GM19397 (cell line): ENCODE results near the gene MPV17L.
"Not testable (repeated sequence)": the region's sequence is repeated elsewhere in the genome, so short reads cannot be mapped to it uniquely, and the experiment has no call there.

Experiments
- ATAC-seq: cut with Tn5 transposase; IDR thresholded peaks from one replicate; pipeline ENCODE4 v1.9.1; 2021; ENCODE audit warnings: mild to moderate bottlenecking, moderate library complexity; ENCODE audit not compliant: unreplicated experiment

The MPV17L gene

DNA sequence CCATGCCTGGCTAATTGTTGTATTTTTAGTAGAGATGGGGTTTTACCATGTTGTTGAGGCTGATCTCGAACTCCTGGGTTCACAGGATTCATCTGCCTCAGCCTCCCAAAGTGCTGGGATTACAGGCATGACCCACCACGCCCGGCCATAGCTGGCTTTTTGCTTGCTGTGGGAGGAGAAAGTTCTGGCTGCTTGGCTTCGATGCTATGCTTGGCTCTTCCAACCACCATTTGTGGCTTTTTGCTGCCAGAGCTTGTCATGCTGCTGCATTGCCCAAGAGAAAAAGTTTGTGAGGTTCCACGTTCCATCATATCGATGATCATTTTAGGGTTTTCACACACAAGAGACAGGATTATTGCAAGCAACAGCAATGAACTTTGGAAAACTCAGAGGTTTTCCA is 55.1 kb downstream of the MPV17L start:
- no peak for ATAC-seq

DNA sequence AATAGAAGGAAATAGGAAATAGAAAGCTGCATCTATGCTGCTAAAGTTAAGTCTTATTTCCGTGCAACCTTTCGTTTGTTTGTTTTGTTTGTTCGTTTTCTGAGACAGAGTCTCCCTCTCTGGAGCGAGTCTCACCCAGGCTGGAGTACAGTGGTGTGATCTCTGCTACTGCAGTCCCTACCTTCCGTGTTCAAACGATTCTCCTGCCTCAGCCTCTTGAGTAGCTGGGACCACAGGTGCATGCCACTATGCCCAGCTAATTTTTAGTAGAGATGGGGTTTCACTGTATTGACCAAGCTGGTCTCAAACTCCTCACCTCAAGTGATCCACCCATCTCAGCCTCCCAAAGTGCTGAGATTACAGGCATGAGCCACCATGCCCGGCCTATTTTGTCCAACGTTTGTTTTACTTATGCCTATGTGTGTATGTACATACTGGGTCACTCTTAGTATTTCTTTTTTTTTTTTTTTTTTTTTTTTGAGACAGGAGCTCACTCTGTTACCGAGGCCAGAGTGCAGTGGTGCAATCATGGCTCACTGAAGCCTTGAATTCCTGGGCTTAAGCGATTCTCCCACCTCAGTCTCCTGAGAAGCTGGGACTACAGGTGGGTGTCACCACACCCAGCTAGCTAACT is 55.7 kb downstream of the MPV17L start:
- no peak for ATAC-seq

DNA sequence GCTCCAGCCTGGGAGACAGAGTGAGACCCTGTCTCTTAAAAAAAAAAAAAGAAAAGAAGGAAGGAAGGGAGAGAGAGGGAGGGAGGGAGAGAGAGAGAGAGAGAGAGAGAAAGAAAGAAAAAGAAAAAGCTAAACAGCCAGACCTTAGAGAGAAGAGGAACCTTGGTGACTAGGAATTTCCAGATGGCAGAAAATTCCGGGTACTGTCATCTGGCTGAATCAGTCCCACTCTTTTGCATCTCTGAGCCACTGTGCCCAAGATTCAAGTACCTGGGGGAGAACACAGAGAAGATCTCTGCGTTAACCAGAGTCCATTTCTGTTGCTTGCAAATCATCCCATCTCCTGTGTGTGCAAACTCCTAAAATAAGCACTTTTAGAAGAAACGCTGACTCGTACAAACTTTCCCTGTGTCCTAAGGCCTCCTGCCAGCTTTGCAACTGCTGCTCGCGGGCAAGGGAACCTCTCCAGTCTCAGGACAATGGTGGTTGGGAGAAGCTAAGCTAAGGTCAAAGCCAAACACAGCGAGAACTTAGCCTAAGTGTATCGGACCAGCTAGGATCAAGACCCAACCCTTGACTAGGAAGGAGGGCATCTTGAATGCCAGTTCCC is 56.8 kb downstream of the MPV17L start:
- ATAC-seq, result no peak

DNA sequence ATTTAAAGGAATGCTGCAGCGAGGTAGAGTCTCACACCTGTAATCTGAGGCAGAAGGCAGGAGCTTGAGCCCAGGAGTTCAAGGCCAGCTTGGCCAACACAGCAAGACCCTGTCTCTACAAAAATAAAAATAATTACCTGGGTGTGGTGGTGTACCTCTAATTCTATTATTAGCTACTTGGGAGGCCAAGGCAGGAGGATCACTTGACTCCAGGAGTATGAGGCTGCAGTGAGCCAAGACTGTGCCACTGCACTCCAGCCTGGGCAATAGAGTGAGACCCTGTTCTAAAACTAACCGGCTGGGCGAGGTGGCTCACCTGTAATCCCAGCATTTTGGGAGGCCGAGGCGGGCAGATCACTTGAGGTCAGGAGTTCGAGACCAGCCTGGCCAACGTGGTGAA is 57.7 kb downstream of the MPV17L start:
- ATAC-seq, result not testable (repeated sequence)

DNA sequence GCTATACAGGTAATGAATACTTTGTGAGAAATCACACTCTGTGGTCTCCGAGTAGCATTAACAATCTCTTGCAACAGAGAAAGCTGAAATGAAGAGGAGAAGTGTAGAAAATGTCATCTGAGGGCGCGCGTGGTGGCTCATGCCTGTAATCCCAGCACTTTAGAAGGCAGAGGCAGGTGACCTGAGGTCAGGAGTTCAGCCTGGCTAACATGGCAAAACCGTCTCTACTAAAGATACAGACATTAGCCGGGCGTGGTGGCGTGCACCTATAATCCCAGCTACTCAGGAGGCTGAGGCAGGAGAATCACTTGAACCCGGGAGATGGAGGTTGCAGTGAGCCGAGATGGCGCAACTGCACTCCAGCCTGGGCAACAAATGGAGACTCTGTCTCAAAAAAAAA is 59.4 kb downstream of the MPV17L start:
- ATAC-seq, result not testable (repeated sequence)

DNA sequence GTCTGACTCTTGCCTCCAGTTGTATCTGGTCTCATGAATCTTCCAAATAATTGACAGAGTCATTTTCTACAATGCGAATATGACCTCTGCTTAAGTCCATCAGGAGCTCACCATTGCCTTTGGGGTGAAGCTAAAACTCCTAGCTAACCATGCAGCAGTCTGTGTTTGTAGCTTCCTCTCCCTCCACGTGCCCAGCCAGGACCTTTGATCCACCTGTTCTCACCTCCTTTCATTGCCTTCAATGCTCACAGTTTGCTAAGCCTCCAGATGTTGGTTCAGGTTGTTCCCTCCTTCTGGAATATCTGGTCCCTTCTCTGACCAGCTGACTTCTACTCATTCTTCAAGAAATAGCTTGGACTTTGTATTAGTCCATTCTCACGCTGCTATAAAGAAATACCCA is 61.8 kb downstream of the MPV17L start:
- no peak for ATAC-seq

DNA sequence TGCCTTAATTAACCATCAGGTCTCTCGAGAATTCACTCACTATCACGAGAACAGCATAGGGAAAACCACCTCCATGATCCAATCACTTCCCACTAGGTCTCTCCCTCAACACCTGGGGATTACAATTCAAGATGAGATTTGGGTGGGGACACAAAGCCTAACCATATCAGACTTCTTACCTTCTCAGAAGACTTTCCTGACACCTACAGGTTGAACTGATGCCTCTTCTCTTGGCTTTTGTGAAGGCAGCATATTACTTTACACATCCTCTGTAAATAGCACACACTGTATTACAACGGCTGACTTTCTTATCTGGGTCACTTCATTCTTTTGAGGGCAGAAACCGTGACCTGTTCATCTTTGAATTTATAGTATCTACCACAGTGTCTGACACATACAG is 62.4 kb downstream of the MPV17L start:
- no peak for ATAC-seq

DNA sequence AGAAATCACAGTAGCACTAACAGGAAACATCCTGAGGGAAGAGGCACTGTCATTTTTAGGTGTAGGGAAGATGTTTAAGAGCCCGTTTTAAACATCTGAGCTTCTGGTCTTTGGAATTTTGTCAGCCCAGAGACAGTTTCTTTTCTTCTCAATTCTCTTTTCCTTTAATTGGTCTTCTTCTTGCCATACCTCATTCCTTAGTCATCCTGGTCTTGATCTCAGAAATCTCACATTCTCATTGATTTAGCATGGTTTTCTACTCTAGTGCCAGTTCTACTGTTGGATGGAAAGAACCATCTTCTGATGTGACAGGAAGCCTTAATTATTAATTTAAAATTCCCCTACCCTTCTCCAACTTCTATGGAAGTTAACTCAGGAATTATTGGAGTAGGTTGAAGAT is 64.2 kb downstream of the MPV17L start:
- ATAC-seq, result no peak

DNA sequence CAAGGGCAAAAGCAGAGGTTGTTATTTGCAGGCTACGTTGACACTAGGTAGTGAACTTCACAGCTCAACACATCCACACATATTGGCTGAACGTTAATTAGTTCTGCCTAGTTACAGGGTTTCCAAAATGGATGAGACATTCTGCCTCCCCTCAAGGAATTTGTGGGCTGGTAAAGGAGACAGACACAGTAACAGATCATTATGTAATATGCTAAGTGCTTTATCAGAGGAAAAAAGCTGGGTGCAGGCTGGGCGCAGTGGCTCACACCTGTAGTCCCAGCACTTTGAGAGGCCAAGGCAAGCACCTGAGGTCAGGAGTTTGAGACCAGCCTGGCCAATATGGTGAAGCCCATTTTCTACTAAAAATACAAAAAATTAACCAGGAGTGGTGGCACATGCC is 65.0 kb downstream of the MPV17L start:
- ATAC-seq, result no peak

DNA sequence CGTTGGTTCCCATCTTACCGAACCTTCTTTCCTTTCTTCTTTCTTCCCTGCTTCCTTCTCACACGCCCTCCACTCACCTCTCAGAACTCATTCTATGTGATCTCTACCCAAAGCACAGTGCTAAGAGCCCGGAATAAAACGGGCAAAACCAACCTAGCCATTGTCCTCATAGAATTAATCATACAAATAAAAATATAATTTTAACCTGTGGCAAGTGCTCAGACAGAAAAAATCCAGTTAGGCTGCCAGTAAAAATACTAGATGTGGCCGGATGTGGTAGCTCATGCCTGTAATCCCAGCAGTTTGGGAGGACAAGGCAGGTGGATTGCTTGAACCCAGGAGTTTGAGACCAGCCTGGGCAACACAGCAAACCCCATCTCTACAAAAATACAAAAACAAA is 65.8 kb downstream of the MPV17L start:
- ATAC-seq, result no peak
